H1 (cell line): ENCODE measurements around the gene TSEN2.

ENCODE experiments used
- ATF3 ChIP-seq: IDR thresholded peaks from 2 replicates; pipeline ENCODE4 v1.6.1; 2011; ENCODE audit warnings: low read depth, mild to moderate bottlenecking, low read length; ENCODE audit not compliant: insufficient read depth
- CTCF ChIP-seq, 3 experiments: IDR thresholded peaks; 1 replicate in 2 of 3; 2 replicates in 1 of 3; pipeline versions ENCODE4 v1.5.1 to v1.6.1; 2011; ENCODE audit warnings: low read length in 3 of 3, mild to moderate bottlenecking in 3 of 3, inconsistent platforms in 2 of 3, low read depth in 1 of 3, moderate library complexity in 1 of 3; ENCODE audit not compliant: insufficient read depth in 1 of 3; ENCODE audit errors: control extremely low read depth in 1 of 3
- EP300 ChIP-seq, 2 experiments: IDR thresholded peaks; 1 replicate in 1 of 2; 2 replicates in 1 of 2; pipeline ENCODE4 v1.6.1; 2011 to 2012; ENCODE audit warnings: low read depth in 2 of 2, low read length in 2 of 2, mild to moderate bottlenecking in 2 of 2, borderline replicate concordance in 1 of 2, inconsistent platforms in 1 of 2, moderate library complexity in 1 of 2
- GABPA ChIP-seq: IDR thresholded peaks from 2 replicates; pipeline ENCODE4 v1.6.1; 2011; ENCODE audit warnings: mild to moderate bottlenecking, low read length, moderate library complexity, borderline replicate concordance; ENCODE audit not compliant: insufficient read depth
- KDM1A ChIP-seq: fragments of 200-600, 300-600 bp; sonication (generic); IDR thresholded peaks from 2 replicates; pipeline ENCODE4 v1.7.1; 2016; ENCODE audit warnings: mild to moderate bottlenecking, low read length, borderline replicate concordance
- PHF8 ChIP-seq: fragments of 200-600 bp; sonication (generic); conservative IDR thresholded peaks from 2 replicates; pipeline ENCODE4 v1.7.1; 2012; ENCODE audit warnings: low read depth, mild to moderate bottlenecking, inconsistent platforms, low read length, moderate library complexity
- POLR2A ChIP-seq, 2 experiments: IDR thresholded peaks; 1 replicate in 1 of 2; 2 replicates in 1 of 2; pipeline ENCODE4 v1.6.1; 2011; ENCODE audit warnings: low read depth in 2 of 2, low read length in 2 of 2, mild to moderate bottlenecking in 2 of 2; ENCODE audit errors: control extremely low read depth in 1 of 2
- POU5F1 ChIP-seq: IDR thresholded peaks from 2 replicates; pipeline ENCODE4 v1.6.1; 2011; ENCODE audit warnings: low read depth, mild to moderate bottlenecking, low read length, moderate library complexity
- SP2 ChIP-seq: IDR thresholded peaks from 2 replicates; pipeline ENCODE4 v1.6.1; 2012; ENCODE audit warnings: mild to moderate bottlenecking, low read length, inconsistent platforms

- TF ChIP-seq GABPA (no peak), PHF8 (no peak), POU5F1 (no peak), EP300 (IDR thresholded peaks at IDR 0.05; ENCODE audit: borderline replicate concordance in 1 of 2, low read depth in 2 of 2, low read length in 2 of 2) (no peak), CTCF (IDR thresholded peaks at IDR 0.05; ENCODE audit: control extremely low read depth in 1 of 3, insufficient read depth in 1 of 3, low read depth in 1 of 3, low read length in 3 of 3) (no peak), KDM1A (no peak), POLR2A (IDR thresholded peaks at IDR 0.05; ENCODE audit: control extremely low read depth in 1 of 2, low read depth in 2 of 2, low read length in 2 of 2) (no peak), ATF3 (no peak), SP2 (no peak)
Measured at GRCh38 chr3:12562451-12562850, 78.2 kb downstream of the TSEN2 start.
